ENCODE results near the gene TMEM62.

- TF ChIP-seq CTCF (IDR thresholded peaks at IDR 0.05; ENCODE audit: low read depth, low read length) (no peak), EZH2phosphoT487 (IDR thresholded peaks at IDR 0.05; ENCODE audit: low read depth) (no peak)
Observed at GRCh38 chr15:43105077-43105736, 28.2 kb upstream of the TMEM62 start.

Measured in OCI-LY3 (cell line).